ENCODE measurements around the gene EMC1.
A peak's percentile ranks its signal among the peaks of the same experiment; 100 is the strongest.
"Not testable (repeated sequence)": the region's sequence is repeated elsewhere in the genome, so short reads cannot be mapped to it uniquely, and the experiment has no call there.

Gene EMC1

DNA sequence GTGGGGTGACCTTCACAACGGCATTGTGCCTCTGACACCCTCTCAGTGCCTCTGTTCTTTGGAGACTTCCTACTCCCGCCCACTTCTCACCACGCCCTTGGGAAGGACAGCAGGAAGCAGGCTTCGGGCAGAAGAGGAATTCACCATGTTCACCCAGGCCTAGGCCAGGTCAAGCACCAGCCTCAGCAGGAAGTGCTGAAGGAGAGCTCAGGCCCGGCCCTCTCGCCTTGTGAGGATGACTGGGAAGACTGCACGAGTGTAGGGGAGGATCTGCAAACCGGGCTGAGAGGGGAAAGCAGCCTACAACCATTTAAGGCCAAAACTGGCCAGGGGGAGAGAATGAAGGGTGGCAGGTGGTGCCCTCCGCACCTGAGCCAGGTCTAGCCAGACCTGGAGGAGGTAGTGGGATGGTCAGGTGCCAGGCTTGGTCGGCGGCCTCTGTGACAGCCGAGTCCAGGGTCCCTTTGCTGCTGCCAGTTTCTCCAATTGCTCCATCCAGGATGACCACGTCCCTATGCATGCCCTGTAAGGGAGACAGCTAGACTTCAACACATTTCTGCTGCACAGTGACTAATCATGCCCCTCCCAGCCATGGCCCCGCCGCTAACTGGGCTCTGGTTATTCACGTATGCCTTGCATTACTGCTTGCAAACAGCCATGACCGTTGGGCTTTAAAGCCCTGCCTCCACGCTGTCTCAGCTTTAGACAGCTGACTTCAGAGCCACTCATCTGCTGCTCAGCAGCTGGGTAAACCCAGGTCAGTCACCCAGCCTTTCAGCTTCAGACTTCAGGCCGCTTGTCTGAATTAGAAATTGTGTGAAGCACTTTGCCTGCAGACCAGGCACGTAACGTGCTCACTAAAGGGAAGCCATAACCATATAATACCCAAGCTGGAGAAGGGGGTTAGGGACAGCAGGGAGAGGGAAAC, 9.2 kb upstream of the EMC1 start:
- DNase-seq (ENCODE audit: low read depth in 2 of 2), result no peak

DNA sequence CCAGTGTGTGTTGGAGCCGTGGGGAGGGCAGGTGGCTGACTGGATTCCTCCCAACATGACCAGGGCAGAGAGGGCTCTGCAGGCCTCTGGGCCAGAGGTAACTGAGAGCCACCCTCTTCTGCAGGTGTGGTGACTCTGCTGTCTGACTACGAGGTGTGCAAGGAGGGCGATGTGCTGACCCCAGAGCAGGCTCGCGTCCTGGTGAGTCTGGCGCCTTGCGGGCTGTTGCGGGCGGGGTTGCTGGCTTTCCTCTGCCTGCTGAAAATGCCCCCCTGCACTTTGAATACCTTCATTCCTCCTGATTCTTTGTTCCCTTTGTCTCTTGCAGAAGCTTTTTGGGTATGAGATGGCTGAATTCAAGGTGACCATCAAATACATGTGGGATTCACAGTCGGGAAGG, 7.0 kb upstream of the EMC1 start:
- no peak for DNase-seq (ENCODE audit: low read depth in 2 of 2)

DNA sequence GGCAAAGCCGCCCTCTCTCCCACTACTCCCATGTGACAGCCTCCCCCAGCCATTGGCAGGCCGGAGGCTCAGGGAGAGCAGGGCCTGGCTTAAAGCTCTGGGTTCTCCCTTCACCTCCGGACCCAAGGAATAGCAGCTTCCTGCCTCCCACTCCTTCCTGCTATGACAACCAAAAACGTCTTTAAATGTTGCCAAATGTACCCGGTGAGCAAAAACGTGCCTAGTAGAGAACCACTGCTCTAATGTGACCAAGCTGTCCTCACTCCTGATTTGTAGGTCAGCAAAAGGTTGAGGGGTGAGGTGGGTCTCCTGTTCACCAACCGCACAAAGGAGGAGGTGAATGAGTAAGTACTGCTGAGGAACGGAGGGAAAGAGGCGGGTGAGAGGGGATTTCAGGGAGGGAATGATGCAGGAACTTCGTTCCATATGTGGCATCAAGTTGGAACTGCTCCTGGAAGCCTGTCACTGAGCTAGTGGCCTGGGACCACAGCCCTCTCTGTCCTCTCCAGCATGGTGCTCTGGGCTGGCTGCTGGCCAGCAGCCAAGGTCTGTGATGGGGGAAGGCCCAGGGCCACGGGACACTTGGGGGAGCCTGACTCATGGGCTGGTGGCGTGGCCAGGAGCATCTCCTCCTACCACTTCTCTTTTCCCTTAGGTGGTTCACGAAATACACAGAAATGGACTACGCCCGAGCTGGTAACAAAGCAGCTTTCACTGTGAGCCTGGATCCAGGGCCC, 6.0 kb upstream of the EMC1 start:
- peak in 1 of 2 donors; percentile 39 for DNase-seq (ENCODE audit: low read depth in 2 of 2)

DNA sequence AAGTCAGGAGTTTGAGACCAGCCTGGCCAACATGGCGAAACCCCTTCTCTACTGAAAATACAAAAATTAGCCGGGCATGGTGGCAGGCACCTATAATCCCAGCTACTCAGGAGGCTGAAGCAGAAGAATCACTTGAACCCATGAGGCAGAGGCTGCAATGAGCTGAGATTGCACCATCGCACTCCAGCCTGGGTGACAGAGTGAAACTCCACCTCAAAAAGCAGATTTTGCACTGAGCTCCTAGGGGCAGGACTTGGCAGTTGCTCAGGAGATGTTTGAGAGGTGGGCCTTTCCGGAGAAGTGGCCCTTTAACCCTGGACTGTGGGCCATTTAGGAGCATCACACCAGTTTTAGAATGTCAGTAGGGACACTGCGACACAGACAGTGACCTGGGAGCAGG, 5.0 kb upstream of the EMC1 start:
- not testable (repeated sequence) for DNase-seq (ENCODE audit: low read depth in 2 of 2)

DNA sequence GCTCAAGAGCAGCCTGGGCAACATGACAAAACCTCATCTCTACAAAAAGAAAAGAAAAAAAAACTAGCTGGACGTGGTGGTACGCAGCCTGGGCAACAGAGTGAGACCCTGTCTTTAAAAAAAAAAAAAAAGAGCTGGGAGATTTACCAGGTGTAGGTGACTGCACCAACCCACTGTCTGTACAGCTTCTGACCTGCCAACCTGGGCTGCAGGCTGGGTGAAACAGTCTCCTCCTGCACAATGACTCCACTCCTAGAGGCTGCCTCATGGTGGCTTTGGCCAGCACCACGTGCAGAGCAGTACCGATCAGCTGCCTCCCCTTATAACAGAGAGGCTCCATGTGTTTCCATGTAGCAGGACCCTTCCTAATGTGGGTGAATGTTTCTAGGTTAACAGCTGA, 4.0 kb upstream of the EMC1 start:
- no peak for DNase-seq (ENCODE audit: low read depth in 2 of 2)

DNA sequence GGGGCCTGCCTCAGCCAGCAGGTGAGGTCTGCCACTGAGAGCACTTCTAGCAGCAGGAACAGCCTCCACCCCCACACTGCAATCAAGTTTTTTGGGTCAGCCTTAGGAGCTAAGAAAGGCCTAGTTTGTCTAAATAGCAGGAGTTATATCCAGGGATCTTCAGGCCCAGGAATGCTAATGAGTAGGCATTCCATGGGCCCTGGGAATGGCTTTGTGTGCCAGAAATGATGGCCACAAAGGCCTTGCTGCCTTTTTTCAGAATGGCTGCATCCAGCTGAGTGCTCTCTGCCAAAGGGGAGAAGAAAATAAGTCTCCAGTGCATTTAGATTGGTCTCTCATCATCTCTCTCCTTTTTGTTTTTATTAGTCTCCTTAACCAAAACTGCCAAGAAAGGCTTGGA, 3.1 kb upstream of the EMC1 start:
- no peak for DNase-seq (ENCODE audit: low read depth in 2 of 2)

DNA sequence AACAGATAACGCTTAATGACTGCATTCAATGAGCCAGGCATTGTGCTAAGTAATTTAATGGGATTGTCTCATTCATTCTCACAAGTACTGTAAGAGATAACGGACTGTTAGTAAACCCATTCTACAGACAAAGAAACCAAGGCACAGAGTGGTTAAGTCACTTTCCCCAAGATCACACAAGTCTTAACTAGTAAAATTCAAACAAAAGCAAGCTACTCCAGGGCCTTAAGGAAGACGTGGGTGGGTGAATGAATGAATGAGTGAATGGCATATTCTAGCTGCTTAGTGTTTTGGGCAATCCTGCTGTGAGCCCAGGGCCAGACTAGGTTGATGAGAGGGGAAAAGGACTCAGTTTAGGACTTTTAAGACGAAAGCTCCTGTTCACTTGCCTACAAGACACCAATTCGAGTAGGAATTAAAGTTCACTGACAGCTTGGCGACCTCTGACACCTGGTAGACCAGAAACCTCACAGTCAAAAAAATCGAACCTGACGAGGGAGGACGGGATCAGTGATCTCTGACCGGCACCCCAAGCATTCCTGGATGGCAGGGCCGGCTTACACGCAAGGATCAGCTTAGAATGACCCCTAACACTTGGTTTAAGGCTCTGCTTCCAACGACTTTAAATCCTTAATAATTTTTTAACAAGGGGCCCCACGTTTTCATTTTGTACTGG, 557 bp downstream of the EMC1 start:
- DNase-seq (ENCODE audit: low read depth in 2 of 2), result no peak

DNA sequence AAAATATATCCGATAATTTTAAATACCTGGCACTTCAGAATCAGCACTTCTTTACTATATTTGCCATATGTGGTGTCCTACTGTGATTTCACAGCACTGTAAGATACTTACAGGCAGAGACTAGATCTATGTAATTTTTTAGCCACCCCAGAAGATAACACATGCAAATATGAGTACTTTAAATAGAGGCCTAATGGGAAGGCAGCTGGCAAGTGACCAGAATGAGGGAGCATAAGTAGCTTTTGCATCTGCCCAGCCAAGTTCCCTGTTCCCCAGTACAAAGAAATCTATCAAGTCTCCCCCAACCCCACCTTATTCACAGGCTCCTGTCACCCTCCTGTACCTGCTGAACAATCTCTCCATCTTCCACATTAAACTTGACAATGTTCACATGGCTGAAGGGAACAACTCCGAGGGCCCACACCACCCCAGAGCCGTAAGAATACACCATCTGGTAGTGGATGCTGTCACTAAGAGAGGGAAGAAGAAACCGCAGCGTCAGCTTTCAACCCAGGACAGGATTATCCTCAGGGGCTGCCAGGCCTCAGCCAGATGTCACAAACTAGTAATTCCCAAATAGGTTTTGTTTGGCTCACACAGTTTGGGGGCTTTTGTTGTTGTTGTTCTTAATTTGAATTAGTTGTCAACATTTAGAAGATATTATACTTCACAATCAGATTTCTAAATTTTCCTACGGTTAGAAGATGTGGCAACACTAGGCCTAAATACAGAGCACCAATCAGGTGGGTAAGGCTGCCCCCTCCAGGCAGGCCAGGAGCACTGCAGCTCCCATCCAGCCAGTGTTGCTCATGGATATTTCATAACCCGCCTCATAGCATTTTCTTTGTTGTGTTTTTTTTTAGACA, 10.4 kb downstream of the EMC1 start:
- DNase-seq (ENCODE audit: low read depth in 2 of 2), result peak; percentile 55 to 66

DNA sequence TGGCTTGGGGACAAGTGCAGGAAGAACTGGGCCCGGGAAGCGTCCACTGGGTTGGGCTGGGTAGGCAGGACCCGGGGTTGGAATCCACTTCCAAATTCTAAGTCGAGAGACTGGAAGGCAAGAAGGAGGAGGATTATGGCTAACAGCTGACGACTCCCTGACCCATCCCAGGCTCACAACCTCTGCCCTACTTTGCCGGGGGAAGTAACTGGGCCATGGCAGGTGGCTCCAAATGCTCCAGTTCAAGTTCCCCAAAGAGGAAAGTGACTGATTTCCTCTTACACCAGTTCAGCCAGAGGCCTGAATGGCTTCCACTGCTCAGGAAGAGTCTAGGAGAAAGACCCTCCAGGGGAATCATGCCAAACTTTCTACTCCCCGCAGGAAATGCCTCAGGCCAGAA, 11.4 kb downstream of the EMC1 start:
- no peak for DNase-seq (ENCODE audit: low read depth in 2 of 2)

DNA sequence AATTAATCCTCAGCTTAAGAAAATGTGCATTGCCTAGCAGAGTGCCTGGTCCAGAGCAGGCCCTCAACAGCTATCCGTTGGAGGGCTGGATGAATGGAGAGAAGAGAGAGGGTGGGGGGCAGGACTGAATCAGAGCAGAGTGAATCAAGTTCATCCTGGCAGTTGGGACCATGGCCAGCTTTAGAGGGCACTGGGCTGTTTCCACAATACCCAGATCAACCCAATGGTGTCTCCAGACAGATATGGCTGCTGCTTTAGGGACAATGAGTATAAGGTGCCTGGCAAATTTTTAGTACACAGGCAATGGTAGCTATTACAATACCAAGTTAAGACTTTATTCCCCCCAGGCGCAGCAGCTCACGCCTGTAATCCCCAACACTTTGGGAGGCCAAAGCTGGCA, 17.1 kb downstream of the EMC1 start:
- DNase-seq (ENCODE audit: low read depth in 2 of 2), result no peak

DNA sequence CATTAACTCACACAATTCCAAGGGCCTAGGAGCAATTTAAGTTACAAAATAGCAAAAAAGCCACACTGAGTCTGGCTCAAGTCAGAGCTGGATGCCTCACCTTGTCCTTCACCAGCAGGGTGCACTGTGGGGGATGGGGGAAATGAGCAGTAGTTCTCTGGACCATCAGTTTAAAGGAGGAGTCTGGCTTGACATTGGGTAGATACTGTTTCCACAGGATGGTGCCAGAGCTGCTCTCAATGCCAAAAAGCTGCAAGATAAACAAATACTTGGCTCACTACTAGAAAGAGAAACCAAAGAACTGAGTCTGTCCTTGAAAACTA, 18.8 kb downstream of the EMC1 start:
- no peak for DNase-seq (ENCODE audit: low read depth in 2 of 2)

DNA sequence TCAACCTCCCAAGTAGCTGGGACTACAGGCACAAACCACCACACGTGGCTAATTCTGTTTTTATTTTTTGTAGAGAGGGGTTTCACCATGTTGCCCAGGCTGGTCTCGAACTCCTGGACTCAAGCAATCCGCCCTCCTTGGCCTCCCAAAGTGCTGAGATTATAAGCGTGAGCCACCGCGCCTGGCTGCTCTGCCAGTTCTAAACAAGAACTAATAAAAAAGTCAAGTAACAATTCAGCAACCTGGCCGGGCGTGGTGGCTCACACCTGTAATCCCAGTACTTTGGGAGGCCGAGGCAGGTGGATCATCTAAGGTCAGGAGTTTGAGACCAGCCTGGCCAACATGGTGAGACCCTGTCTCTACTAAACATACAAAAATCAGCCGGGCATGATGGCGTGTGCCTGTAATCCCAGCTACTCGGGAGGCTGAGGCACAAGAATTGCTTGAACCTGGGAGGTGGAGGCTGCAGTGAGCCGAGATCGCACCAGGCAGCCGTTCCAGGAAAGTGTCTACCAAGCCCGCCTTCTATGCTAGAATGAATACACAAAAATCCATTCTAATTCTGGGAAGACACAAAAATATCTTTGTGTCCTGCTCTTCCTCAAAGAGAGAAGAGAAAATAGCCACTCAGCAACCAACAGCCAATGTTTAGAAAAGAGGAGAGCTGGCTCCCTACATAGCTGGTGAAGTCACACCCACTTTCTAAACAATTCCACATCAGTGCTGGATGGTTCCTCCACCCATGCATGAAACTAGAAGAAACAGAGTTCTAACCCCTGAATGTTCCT, 19.4 kb downstream of the EMC1 start:
- not testable (repeated sequence) for DNase-seq (ENCODE audit: low read depth in 2 of 2)

DNA sequence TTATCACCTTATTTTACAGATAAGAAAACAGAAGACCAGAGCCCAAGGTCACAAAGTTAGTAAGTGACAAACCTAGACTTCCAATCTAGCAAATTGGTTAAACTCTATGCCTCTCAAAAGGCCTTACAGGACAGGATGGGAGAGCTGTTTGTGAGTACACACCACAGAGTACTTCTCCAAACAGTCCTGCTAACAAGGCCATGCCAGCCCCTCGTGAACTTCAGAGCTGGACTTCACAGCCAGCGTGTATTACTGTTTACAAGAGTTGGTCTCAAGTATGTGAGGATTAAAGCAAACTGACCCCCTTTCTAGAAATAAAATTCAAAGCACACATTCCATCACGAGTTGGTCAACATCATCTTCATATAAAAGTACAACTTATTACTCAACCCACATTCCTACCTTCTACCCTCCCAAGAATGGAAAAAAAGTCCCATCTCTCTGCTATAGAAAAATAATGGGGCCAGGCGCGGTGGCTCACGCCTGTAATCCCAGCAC, 21.4 kb downstream of the EMC1 start:
- DNase-seq (ENCODE audit: low read depth in 2 of 2), result no peak

DNA sequence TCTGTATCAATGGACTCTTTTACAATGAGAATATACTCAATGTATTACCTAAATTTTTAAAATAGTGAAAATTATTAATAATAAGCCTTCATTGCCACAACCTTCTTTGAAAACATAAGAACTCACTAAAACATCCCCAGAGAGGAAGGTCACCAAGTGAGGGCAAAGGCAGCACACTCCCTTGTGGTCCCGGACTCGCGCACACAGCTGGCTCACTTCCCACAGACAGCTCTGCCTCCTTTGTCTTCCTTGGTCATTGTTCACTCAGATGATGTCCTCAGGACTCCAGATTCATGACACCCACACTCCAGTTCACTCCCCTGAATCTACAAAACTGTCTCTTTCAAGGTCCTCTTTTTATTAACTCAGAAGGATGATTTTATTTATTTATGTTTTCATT, 22.1 kb downstream of the EMC1 start:
- no peak for DNase-seq (ENCODE audit: low read depth in 2 of 2)

DNA sequence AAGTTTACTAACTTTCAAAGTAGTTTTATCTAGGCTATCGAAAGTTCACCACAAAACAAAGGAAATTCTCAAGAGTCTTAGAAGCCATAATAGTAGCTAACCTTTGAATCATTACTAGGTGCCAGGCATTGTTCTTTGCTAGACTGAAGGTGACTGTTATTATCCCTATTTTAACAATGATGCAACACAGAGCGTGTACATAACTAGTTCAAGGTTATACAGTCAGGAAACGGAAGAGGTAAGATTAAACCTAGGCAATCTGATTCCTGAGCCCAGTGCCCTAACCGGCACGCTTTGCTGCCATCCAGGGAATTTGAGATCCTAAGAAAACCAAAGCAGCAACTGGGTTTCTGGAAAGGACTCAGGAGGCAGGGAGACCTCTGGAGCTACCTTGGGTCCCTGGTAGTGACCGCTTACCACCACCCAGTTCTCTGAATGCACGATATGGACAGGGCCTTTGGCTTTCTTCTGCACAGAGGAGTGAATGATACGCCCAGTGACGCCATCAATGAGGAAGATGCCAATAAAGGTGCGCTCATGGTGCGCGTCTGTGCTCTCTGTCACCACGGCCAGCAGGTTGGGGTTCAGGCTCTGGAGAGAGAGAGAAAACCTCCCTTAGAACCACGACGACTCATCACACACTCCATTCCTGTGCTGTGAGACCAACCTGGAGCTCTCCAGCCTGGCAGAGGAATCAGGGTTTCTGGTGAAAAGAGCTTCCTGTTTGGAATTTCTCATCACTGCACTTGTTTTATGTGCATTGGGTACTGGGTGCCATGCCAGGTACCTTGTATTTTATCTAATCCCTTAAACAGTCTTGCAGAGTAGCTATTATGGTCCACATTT, 28.1 kb downstream of the EMC1 start:
- no peak for DNase-seq (ENCODE audit: low read depth in 2 of 2)

DNA sequence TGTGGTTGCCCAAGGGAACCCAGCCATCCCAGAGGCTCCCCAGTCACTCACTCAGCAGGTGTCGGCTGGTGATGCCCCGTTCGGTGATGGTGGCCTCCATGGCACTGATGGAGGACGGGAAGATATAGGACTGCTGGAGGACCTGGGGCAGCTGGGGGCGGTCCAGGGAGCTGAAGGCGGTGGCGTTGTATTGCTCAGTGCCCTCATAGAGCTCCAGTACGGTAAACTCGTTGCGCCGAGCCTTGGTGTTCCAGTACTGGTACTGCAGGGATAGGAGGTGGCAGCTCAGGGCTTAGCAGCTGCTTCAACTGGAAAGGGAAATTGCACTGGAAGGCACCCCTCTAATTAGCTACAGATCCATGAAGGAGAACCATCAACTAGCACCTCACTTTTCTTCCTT, 28.8 kb downstream of the EMC1 start:
- DNase-seq (ENCODE audit: low read depth in 2 of 2), result no peak

DNA sequence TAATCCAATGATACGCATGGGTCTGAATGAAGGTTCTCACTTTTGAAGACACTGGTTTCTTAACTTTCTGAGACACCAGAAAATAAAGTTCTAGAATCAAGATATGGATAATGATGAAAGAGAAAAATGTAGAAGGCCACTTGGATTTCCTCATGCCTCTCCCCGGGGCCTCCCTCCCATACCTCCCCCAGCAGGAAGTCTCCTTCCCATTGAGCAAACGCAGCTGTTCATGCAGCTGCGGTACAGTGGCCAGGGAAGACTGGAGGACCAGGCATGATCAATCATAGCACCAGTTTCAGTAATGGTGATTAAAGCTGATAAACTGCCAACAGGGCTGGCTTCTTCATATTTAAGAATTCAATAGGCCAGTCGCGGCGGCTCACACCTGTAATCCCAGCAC, 30.3 kb downstream of the EMC1 start:
- DNase-seq (ENCODE audit: low read depth in 2 of 2), result no peak

DNA sequence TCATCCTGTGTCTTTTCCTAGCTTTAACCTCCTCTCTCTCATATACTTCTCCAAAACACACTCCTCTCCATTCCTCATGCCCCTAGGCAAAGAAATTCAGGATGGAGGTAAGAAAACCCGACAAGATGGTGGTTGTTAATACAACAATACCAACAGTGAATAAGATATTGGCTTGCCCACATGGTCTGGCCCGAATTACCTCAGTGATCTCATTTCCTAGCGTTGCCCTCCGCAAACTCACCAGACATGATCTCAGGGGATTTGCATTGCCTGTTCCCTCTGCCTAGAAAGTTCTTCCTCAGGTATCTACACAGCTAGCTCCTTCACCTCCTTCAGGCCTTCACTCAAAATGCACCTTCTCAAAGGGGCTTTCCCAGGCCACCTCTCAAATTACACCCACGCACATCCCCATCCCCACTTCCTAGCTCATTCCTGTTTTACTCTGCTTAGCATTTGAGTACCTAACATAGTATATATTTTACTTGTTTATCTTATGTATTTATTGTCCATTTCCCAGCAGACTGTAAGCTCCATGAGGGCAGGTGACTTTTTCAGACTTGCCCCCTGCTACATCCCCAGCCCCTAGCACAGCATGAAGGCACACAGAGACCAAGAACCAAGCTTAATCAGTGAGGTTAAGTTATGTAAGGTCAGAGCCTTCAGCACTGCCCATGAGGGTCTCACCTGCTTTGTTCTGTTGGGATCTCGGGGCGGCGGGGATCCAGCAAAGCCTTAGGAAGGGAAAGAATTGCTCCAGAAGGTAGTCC, 31.1 kb downstream of the EMC1 start:
- no peak for DNase-seq (ENCODE audit: low read depth in 2 of 2)

DNA sequence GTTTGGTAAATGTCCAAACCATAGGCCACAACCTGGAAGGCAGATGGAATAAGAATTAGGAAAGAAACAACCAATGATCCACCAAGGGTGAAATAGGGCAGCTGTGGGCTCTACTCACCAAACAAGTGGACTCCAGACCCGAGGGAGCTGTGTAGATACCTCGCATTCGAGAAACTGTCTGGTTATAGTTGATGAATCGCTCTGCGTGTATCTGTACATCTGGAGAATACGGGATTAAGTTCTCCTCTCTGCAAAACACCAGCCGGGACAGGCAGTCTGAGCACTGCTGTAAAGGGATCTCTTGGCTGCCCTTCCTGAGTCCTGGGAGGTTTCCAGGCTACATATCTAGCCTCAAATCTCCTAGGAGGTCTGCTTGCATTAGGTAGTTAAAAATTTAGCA, 31.9 kb downstream of the EMC1 start:
- DNase-seq (ENCODE audit: low read depth in 2 of 2), result no peak

All from stimulated activated CD4-positive, alpha-beta T cell treated with anti-CD3 and anti-CD28 coated beads, Interleukin-4, amount 100 ng/mL, for 48 hours (primary cell).